HUDEP-2 (cell line): ENCODE measurements around the gene TMEM41B.
"Not testable (repeated sequence)": the region's sequence is repeated elsewhere in the genome, so short reads cannot be mapped to it uniquely, and the experiment has no call there.

Experiments
- DNase-seq, 76 experiments: peaks; one replicate each; lab custom pipeline; 2025; ENCODE audit not compliant: unreplicated experiment in 76 of 76; lab: John Stamatoyannopoulos, UW

Gene TMEM41B

GRCh38 chr11:9314291-9315077 lies at the start of gene TMEM41B:
TMEM41B (minus strand) TSS chr11:9314593; CDS start chr11:9314441, 152 bp downstream.
- peak; percentile 33 to 99 (median 97) for DNase-seq

GRCh38 chr11:9362393-9362863 lies 48.0 kb upstream of the TMEM41B start:
- peak in 7 of 76 experiments; percentile 2 to 19 (median 5) for DNase-seq

- DNase-seq, result not testable (repeated sequence)
Measured at GRCh38 chr11:9360862-9361622, 46.6 kb upstream of the TMEM41B start.

- DNase-seq, result no peak
Measured at GRCh38 chr11:9357041-9357440, 42.6 kb upstream of the TMEM41B start.

- peak in 2 of 76 experiments; percentile 1 to 2 for DNase-seq
Measured at GRCh38 chr11:9351321-9351881, 37.0 kb upstream of the TMEM41B start.

- not testable (repeated sequence) for DNase-seq
Measured at GRCh38 chr11:9347779-9348178, 33.4 kb upstream of the TMEM41B start.

- peak in 13 of 76 experiments; percentile 3 to 44 (median 15) for DNase-seq
Measured at GRCh38 chr11:9347100-9347499, 32.7 kb upstream of the TMEM41B start.

GRCh38 chr11:9344061-9344680 lies 29.8 kb upstream of the TMEM41B start:
- no peak for DNase-seq

- no peak for DNase-seq
Measured at GRCh38 chr11:9341638-9342178, 27.3 kb upstream of the TMEM41B start.

- DNase-seq, result no peak
Measured at GRCh38 chr11:9332655-9333054, 18.3 kb upstream of the TMEM41B start.

GRCh38 chr11:9330387-9331384 lies 16.3 kb upstream of the TMEM41B start:
- DNase-seq, result no peak

- DNase-seq, result no peak
Measured at GRCh38 chr11:9320047-9320446, 5.7 kb upstream of the TMEM41B start.

- DNase-seq, result peak in 5 of 76 experiments; percentile 2 to 33 (median 13)
Measured at GRCh38 chr11:9319377-9320001, 5.1 kb upstream of the TMEM41B start.

- not testable (repeated sequence) for DNase-seq
Measured at GRCh38 chr11:9318442-9319376, 4.3 kb upstream of the TMEM41B start.

GRCh38 chr11:9316334-9316733 lies 1.9 kb upstream of the TMEM41B start:
- DNase-seq, result no peak

GRCh38 chr11:9315078-9315688 lies 790 bp upstream of the TMEM41B start:
- peak in 1 of 76 experiments; percentile 38 for DNase-seq

GRCh38 chr11:9313648-9314290 lies 624 bp downstream of the TMEM41B start:
- DNase-seq, result peak in 4 of 76 experiments; percentile 6 to 20 (median 12)
